Caco-2 (cell line): ENCODE measurements around the gene DDTL. TPM values are rescaled to one million over a fixed set of nuclear protein-coding genes. Genes with fewer than 3 reads are reported as not detected.

ENCODE experiments used
- BruUV-seq: library from RNA; stranded (reverse); fragments of 400-500 nt; replicated peaks from 2 replicates; lab custom pipeline; 2021; lab: Mats Ljungman, UMichigan
- CTCF ChIA-PET: fragments of 300-600 bp; sonication (Branson Sonifier 250); formaldehyde crosslinking; loops from one replicate; lab custom pipeline; 2022; ENCODE audit warnings: antibody characterized with exemption; lab: Charles Lee
- POLR2A ChIA-PET: fragments of 300-600 bp; sonication (Branson Sonifier 250); formaldehyde crosslinking; loops from one replicate; lab custom pipeline; 2022; ENCODE audit warnings: antibody characterized with exemption; lab: Charles Lee
- DNase-seq, 2 experiments: peaks; one replicate each; pipeline versions ENCODE4 v3.0.0 to v3.0.0-alpha.2; 2020 to 2022
- H3K27me3 ChIP-seq: replicated peaks from 2 replicates; pipeline ENCODE4 v1.6.0; 2011; ENCODE audit warnings: low read length; ENCODE audit not compliant: control insufficient read depth, insufficient read depth
- H3K36me3 ChIP-seq: 2 replicates; pipeline ENCODE4 v1.5.1; 2011; ENCODE audit warnings: low read length; ENCODE audit not compliant: control insufficient read depth, insufficient read depth
- H3K4me1 ChIP-seq: fragments of 250-450 bp; sonication (Bioruptor Pico); 2 replicates; pipeline ENCODE4 v1.5.1; 2020; ENCODE audit warnings: mild to moderate bottlenecking
- H3K4me3 ChIP-seq: 2 replicates; pipeline ENCODE4 v1.5.1; 2011; ENCODE audit warnings: low read depth, mild to moderate bottlenecking, control low read depth, low read length
- H3K9me3 ChIP-seq: fragments of 250-450 bp; sonication (Bioruptor Pico); 2 replicates; pipeline ENCODE4 v1.5.1; 2020; ENCODE audit warnings: mild to moderate bottlenecking, moderate library complexity
- H3K27ac Mint-ChIP-seq: one replicate; pipeline ENCODE4 v1.8.0; 2022; ENCODE audit warnings: mixed read lengths; ENCODE audit not compliant: unreplicated experiment
- H3K27me3 Mint-ChIP-seq: one replicate; pipeline ENCODE4 v1.8.0; 2022; ENCODE audit warnings: mixed read lengths; ENCODE audit not compliant: insufficient read depth, unreplicated experiment
- H3K36me3 Mint-ChIP-seq: one replicate; pipeline ENCODE4 v1.8.0; 2022; ENCODE audit warnings: mild to moderate bottlenecking, mixed read lengths; ENCODE audit not compliant: insufficient read depth, unreplicated experiment
- H3K4me1 Mint-ChIP-seq: one replicate; pipeline ENCODE4 v1.8.0; 2022; ENCODE audit warnings: low read depth, mixed read lengths; ENCODE audit not compliant: unreplicated experiment
- H3K4me3 Mint-ChIP-seq: one replicate; pipeline ENCODE4 v1.8.0; 2022; ENCODE audit warnings: mild to moderate bottlenecking, moderate library complexity, mixed read lengths; ENCODE audit not compliant: unreplicated experiment
- H3K9me3 Mint-ChIP-seq: one replicate; pipeline ENCODE4 v1.8.0; 2022; ENCODE audit warnings: mixed read lengths; ENCODE audit not compliant: unreplicated experiment
- intact Hi-C: fragments of 100-400 bp; cut with micrococcal nuclease; formaldehyde crosslinking; loops from one replicate; pipeline ENCODE4 v1.10.0; 2022; ENCODE audit not compliant: unreplicated experiment
- total RNA-seq: library from RNA; stranded (reverse); gene quantifications from 2 replicates; pipeline ENCODE4 v1.2.3, GENCODE V29; 2022
- TF ChIP-seq, protein P1 (sequence below), 2 experiments: fragments of 200-600 bp in 1 of 2; IDR thresholded peaks; 1 replicate in 1 of 2; 2 replicates in 1 of 2; pipeline versions ENCODE4 v1.5.1 to v1.8.0; 2011 to 2022; ENCODE audit warnings: antibody characterized with exemption in 1 of 2, control low read depth in 1 of 2, inconsistent platforms in 1 of 2, low read depth in 1 of 2, low read length in 1 of 2, mild to moderate bottlenecking in 1 of 2, moderate library complexity in 1 of 2; ENCODE audit not compliant: insufficient read depth in 1 of 2, severe bottlenecking in 1 of 2, unreplicated experiment in 1 of 2

The DDTL gene
- total RNA-seq, 1 experiment from 2014 or later, result 4.1 TPM

DNA sequence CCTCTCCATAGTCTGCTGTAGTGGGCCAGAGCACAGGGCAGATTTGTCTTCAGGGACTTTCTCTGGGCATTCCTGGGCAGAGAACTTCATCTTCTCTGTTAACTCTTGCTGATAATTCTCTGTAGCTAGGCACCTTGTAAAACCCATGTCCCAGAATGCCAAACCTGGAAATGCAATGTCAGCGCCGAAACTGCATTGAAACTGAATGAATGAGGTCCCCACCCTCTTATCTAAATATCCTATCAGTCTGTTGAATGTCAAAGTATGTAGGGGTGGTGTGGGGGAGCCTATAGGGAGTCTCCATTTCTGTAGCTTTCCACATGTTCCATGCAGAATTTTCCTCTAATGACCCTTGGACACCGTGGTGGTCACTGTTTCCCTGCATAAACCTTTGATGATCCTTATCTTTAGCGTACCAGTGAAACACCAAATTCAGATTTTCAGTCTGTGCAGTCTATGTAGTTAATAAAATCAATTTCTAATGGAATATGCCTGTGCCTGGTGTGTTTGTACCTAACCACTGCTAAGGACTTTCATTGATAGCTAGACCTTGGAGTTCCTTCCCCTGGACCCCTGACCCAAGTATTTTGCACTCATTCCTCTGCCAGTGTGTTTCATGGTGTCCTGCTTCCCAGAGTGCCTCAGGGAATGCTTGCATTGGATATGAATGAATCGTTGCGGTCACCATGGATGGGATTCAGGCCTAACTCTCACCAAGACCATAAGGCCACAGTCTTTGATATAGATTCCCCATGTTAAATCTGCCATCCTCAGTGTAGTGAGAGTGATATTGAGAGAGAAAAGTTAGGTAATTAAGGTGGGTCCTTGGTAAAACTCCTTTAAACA lies 41.9 kb downstream of the DDTL start:
- Mint-ChIP-seq H3K36me3 (peaks cover 15% of the 10 kb centered on the region), H3K4me1 (peaks cover 25% of the 10 kb centered on the region), H3K27ac (peak overlapping the region; percentile 65), H3K27me3 (no peaks in the 10 kb centered on the region), H3K4me3 (peak overlapping the region; percentile 28), H3K9me3 (peaks cover 12% of the 10 kb centered on the region)
- DNase-seq, result no peak
- intact Hi-C loops, result no loop called here
- no TSS peak for BruUV-seq
- Histone ChIP-seq H3K4me1 (peaks cover 26% of the 10 kb centered on the region), H3K36me3 (no peaks in the 10 kb centered on the region), H3K4me3 (no peak overlapping the region), H3K9me3 (peaks cover 11% of the 10 kb centered on the region; the same call in 1 of the 2 replicates), H3K27me3 (no peaks in the 10 kb centered on the region)
- CTCF ChIA-PET, result no interaction called here
- TF ChIP-seq, protein P1, sequence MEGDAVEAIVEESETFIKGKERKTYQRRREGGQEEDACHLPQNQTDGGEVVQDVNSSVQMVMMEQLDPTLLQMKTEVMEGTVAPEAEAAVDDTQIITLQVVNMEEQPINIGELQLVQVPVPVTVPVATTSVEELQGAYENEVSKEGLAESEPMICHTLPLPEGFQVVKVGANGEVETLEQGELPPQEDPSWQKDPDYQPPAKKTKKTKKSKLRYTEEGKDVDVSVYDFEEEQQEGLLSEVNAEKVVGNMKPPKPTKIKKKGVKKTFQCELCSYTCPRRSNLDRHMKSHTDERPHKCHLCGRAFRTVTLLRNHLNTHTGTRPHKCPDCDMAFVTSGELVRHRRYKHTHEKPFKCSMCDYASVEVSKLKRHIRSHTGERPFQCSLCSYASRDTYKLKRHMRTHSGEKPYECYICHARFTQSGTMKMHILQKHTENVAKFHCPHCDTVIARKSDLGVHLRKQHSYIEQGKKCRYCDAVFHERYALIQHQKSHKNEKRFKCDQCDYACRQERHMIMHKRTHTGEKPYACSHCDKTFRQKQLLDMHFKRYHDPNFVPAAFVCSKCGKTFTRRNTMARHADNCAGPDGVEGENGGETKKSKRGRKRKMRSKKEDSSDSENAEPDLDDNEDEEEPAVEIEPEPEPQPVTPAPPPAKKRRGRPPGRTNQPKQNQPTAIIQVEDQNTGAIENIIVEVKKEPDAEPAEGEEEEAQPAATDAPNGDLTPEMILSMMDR (IDR thresholded peaks at IDR 0.05; ENCODE audit: insufficient read depth in 1 of 2, low read depth in 1 of 2, low read length in 1 of 2, severe bottlenecking in 1 of 2, unreplicated experiment in 1 of 2), result no peak
- POLR2A ChIA-PET, result no interaction called here

DNA sequence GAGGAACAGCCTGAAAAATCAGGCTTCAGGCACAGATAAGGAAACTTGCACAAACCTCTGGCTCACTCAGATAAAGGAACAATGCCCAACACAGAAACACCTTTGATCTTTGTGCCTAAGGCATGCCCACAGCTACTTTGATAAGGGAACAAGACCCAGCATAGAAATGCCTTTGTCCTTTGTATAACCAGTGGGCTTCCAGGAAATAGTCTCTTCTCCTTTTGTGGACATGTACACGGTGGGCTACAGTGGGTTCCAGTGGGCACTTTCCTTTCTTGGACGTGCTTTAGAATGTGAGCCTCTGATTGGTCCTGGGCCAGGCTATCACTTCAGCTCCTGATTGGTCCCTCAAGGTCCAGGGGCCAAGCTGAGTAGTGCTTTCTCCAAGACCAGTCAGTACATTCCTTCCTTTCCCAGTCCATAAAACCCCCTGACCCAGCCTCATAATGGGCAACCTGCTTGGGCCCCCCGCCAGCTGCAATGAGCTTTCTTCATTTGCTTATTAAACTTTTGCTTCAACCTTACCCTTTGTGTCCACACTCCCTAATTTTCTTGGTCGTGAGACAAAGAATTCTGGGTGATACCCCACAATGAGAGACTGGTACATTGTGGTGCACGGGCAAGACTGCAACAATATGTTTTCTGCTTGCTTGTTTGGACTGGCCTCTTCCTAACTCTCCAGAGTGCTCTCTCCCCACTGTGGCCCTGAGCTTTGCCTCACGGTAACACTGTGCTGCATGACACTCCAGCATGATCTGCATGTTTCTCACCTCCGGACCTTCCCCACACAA lies 42.7 kb downstream of the DDTL start:
- intact Hi-C loops, result no loop called here
- DNase-seq, result peak; percentile 38 to 52
- no peak overlapping the region for H3K4me3 ChIP-seq

DNA sequence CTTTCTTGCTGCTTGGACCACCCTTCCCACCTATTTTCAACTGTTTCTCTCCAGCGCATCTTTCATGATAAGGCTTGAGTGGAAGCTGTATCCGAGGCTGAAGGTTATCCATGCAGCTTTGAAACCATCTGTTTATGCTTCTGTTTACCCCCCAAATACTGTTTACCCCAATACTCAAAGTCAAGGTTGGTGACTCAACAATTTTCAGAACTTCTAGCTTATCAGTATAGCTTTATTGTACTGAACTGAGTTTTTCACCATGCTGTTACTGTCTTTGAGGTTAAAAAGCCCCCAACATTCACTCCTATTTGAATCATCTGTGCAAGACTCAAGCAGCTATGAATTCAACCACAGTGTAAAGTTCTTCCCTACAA lies 43.3 kb downstream of the DDTL start:
- no peak overlapping the region for H3K4me3 Mint-ChIP-seq
- no peaks in the 10 kb centered on the region for H3K27me3 Mint-ChIP-seq
- peak overlapping the region; percentile 93 for H3K27ac Mint-ChIP-seq
- DNase-seq, result no peak
- H3K9me3 Mint-ChIP-seq, result peaks cover 12% of the 10 kb centered on the region
- CTCF ChIA-PET, result no interaction called here
- H3K4me3 ChIP-seq, result no peak overlapping the region
- intact Hi-C loops, result no loop called here
- no TSS peak for BruUV-seq
- H3K9me3 ChIP-seq, result peaks cover 11% of the 10 kb centered on the region; the same call in 1 of the 2 replicates
- no peaks in the 10 kb centered on the region for H3K36me3 ChIP-seq
- H3K36me3 Mint-ChIP-seq, result peaks cover 15% of the 10 kb centered on the region
- H3K27me3 ChIP-seq, result no peaks in the 10 kb centered on the region
- peaks cover 33% of the 10 kb centered on the region for H3K4me1 Mint-ChIP-seq
- peaks cover 26% of the 10 kb centered on the region for H3K4me1 ChIP-seq
- POLR2A ChIA-PET, result interaction anchor here (0.6 kb wide), 1 partner anchor 17 kb away, joined by 5 read pairs; no protein-coding TSS in a partner anchor
- TF ChIP-seq, protein P1 (IDR thresholded peaks at IDR 0.05; ENCODE audit: insufficient read depth in 1 of 2, low read depth in 1 of 2, low read length in 1 of 2, severe bottlenecking in 1 of 2, unreplicated experiment in 1 of 2), result no peak

More for the DNA sequence above, 42.7 kb downstream of the DDTL start:
- TF ChIP-seq, protein P1 (IDR thresholded peaks at IDR 0.05; ENCODE audit: insufficient read depth in 1 of 2, low read depth in 1 of 2, low read length in 1 of 2, severe bottlenecking in 1 of 2, unreplicated experiment in 1 of 2), result no peak
- CTCF ChIA-PET, result no interaction called here
- POLR2A ChIA-PET, result interaction anchor here (0.6 kb wide), 1 partner anchor 16 kb away, joined by 5 read pairs; no protein-coding TSS in a partner anchor
- H3K36me3 Mint-ChIP-seq, result peaks cover 15% of the 10 kb centered on the region
- peaks cover 29% of the 10 kb centered on the region for H3K4me1 Mint-ChIP-seq
- no peaks in the 10 kb centered on the region for H3K27me3 Mint-ChIP-seq
- Histone ChIP-seq H3K27me3 (no peaks in the 10 kb centered on the region), H3K36me3 (no peaks in the 10 kb centered on the region), H3K9me3 (peaks cover 11% of the 10 kb centered on the region; the same call in 1 of the 2 replicates), H3K4me1 (peaks cover 26% of the 10 kb centered on the region)
- H3K4me3 Mint-ChIP-seq, result peak overlapping the region; percentile 28
- peaks cover 12% of the 10 kb centered on the region for H3K9me3 Mint-ChIP-seq
- BruUV-seq, result no TSS peak
- H3K27ac Mint-ChIP-seq, result peak overlapping the region; percentile 65
